HG03097 (cell line): ENCODE measurements around the gene ZNF23.

Experiments used
- ATAC-seq: cut with Tn5 transposase; IDR thresholded peaks from one replicate; pipeline ENCODE4 v1.9.1; 2021; ENCODE audit not compliant: unreplicated experiment, low FRiP score

ZNF23 gene

GRCh38 chr16:71472931-71473330 is 10.9 kb upstream of the ZNF23 start:
- ATAC-seq, result no peak

DNA sequence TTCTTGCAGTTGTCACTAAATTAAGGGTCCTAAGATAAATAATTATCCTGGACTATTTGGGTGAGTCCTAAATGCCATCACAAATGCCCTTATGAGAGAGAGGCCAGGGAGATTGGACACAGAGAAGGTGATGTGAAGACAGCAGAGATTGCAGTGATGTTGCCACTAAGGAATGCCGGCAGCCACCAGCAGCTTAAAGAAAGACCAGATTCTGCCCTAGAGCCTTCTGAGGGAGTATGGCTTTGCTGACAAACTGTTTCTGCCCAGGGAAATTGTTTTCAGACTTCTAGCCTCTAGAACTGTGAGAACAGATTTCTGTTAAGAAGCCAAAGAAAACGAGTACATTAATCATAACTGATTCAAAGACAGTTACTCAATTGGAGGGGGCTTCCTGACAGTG is 10.0 kb upstream of the ZNF23 start:
- no peak for ATAC-seq

- ATAC-seq, result no peak
Observed at GRCh38 chr16:71467810-71468209, 5.8 kb upstream of the ZNF23 start.

DNA sequence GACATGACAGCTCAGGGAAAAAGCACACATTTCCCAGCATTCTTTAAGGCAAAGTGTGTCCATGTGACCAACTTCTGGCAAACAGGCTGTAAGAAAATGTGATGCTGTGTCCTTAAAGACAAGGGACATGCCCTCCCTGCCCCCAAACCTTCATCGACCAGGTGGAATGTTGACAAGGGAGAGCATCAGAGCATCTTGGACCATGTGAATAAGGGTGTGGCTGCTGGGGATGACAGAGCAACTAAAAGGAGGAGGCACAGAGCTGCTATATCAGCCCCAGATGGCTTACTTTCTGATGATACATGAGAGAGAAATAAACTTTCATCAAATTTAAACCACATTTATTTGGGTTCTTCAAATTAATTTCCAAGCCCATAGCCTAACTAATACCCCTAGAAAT is 2.2 kb upstream of the ZNF23 start:
- no peak for ATAC-seq

GRCh38 chr16:71460941-71461340 is 1.1 kb downstream of the ZNF23 start:
- ATAC-seq, result no peak

GRCh38 chr16:71460236-71460635 is 1.8 kb downstream of the ZNF23 start:
- ATAC-seq, result no peak

DNA sequence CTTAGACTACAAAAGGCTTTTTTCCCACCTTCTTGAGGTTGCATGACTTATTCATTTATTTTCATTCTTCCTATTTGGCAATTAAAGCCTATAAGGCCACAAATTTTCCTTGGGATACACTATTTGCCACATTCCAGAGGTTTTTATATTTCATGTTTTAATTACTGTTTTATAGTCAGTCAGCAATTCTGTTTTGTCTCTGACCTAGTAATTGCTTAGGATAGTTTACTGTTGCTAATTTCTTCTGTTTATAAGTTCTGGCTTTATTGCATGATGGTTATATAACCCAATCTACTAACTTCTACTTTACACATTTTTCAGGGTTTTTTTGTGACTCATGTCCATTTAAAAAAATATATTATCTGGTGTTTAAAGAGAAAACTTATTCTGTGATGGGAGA is 2.5 kb downstream of the ZNF23 start:
- ATAC-seq, result no peak

DNA sequence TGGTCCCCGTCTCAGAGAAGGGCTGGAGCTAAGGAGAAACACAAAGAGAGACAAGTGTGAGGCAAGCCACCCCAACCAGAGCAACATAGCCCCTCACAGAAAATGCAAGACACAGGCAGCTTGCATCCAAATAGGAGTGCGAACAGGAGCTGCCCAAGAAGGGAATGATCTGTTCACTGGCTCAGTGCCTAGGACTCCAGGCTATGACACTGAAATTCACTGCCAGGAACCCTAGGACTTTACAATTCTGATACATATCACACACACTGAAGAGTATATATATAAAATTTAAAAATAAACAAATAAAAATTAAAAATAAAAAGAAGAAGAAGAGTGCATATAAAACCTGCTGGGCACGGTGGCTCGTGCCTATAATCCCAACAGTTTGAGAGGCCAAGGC is 5.2 kb downstream of the ZNF23 start:
- ATAC-seq, result no peak

DNA sequence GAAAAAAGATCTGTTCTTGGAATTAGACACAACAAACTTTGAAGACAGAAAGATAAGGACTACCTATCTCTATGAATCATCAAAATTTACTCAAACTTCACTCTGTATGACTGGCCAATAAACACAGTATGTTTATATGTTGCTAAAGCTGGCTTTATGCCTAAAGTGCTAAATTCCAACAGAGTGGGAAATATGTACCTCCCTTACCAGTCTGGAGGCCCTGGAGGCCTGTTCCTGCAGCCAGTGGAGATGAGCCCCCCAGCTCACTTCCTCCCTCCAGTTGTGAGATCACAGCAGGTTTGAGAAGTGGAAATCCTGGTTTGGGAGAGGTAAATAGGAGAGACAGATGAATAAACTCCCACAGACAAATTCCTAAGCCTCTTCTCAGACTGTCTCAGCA is 9.0 kb downstream of the ZNF23 start:
- no peak for ATAC-seq

DNA sequence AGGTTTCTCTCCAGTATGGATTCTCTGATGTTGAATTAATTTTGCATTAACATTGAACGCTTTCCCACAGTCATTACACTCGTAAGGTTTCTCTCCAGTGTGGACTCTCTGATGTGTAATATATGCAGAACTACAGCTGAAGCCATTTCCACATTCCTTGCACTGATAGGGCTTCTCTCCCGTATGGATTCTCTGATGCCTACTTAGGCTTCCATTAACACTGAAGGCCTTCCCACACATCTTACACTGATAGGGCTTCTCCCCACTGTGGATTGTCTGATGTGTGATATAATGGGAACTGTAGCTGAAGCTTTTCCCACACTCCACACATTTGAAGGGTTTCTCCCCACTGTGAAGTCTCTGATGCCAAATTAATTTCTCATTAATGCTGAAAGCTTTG is 13.0 kb downstream of the ZNF23 start:
- no peak for ATAC-seq

DNA sequence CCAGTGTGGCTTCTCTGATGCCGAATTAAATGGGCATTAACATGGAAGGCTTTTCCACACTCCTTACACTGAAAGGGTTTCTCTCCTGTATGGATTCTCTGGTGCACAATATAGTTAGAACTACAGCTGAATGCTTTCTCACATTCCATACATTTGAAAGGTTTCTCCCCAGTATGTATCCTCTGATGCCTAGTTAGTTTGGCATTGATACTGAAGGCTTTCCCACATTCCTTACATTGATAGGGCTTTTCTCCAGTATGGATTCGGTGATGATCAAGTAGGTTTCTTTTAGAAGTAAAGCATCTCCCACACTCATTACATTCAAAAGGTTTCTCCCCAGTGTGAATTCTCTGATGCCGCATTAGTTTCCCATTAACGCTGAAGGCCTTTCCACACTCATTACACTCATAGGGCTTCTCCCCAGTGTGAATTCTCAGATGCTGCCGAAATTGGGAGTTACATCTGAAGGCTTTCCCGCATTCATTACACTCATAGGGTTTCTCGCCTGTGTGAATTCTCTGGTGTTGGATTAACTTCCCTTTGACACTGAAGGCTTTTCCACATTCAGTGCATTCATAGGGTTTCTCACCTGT is 13.7 kb downstream of the ZNF23 start:
- no peak for ATAC-seq

DNA sequence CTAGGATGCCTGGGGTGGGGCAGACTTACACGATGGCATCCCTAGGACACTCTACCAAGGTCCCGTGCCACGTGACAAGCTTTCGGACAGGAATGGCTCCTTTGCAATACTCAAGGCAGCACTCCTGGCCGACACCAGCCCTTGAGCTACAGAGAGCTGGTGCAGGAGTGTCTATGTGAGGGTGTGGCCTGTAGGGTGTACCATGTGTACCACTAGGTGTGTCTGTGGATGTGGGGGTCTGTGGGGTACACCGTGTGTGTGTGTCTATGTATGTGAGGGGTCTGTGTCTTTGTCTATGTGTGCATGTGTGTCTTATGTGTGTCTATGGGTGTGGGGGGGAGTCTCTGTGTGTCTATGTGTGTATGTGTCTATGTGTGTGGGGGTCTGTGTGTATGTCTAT is 18.3 kb downstream of the ZNF23 start:
- no peak for ATAC-seq

- no peak for ATAC-seq
Observed at GRCh38 chr16:71442051-71442440, 20.0 kb downstream of the ZNF23 start, which contains the start of gene TLE7. Gene TLE7 (minus strand): TSS chr16:71442054. CDS start chr16:71433324, 8,730 bp downstream.

GRCh38 chr16:71441348-71442050 is 20.5 kb downstream of the ZNF23 start:
- no peak for ATAC-seq

- ATAC-seq, result no peak
Observed at GRCh38 chr16:71440669-71441347, 21.2 kb downstream of the ZNF23 start.

DNA sequence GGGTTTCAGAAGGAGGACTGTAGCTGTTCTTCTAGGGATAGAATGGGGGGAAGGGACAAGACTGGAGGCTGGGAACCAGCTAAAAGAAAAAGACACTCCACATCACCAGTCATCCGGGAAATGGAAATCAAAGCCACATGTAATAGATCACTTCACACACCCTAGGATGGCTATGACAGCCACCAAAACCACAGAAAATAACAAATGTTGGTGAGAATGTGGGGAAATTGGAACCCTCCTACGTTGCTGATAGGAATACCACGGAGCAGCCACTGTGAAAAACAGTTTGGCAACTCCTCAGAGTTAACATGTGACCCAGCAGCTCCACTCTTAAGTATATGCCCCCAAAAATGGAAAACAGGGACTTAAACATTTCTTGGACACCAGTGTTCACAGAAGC is 22.5 kb downstream of the ZNF23 start:
- ATAC-seq, result no peak

- ATAC-seq, result no peak
Observed at GRCh38 chr16:71436473-71436872, 25.6 kb downstream of the ZNF23 start.

GRCh38 chr16:71432906-71433305 is 29.1 kb downstream of the ZNF23 start:
- no peak for ATAC-seq

DNA sequence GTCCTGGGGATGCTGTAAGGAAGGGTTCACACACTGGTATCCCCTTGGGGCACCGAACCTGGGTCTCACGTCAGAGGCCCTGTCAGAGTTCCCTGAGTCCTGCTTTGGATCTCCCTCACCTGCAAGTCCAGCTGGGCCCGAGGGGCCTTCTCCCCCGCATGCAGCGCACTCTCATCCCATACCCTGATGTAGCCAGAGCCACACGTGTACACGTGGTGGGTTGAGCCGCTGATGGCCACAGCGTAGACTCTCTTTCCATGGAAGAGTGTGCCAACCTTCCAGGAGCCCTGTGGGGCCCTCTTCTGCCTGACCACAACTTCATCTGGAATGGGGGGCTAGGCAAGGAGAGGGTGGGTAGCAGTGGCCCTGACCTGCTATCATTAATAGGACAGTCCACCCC is 30.1 kb downstream of the ZNF23 start:
- no peak for ATAC-seq

DNA sequence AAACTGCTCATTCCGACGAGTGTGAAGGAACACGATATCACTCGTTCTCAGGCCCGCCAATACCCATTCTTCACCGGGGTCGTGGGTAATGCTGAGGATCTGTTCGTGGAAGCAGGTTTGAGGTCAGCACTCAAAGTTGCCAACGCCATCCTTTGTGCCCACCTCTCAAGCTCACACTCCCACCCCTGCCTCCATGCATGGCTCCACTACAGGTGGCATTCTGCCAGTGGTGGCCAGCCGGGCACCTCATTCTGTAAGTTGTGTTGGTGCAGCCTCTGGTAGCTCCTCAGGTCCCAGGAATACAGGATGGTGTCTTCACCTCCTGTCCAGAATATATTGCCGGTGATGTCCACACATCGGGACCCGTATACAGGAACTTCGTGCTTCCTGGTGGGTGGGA is 30.9 kb downstream of the ZNF23 start:
- ATAC-seq, result no peak

DNA sequence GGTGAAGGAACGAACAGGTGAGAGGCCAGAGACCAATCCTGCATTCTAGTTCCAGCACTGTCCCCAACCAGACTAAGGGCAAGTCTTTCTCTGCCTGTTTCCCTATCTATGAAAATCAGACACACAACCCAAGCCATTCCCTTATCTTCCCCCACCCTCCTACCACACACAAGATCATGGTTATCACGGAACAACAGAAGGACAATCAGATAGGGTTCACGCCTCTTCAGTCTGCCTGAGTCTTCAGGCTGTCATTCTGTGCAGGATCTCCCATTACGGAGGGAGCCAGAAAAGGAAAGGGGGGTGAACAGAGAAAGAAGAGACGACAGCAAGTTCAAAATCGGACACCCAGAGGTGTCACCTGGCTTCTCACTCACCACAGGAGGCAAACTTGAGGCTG is 31.3 kb downstream of the ZNF23 start:
- no peak for ATAC-seq

DNA sequence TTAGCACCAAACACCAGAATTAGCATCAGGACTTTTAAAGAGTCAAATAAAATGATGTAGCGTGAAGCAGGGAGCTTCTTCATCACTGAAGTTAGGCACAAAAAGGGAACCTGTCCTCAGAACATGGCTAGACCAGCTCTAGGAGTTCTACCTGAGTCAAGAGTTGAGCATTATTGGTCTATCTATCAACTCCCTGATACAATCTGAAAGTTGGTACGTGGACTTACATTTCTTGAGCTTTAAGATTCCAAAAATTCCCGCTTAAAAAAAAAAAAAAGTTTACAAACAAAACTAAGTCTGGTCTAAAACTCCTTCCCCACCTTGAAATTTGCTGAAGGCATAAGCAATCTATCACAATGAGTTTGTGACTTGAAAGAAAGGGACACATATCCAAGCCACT is 32.5 kb downstream of the ZNF23 start:
- ATAC-seq, result no peak
